22Rv1 (cell line): Measurements from ENCODE around the gene S100A16.

ENCODE experiments used
- H3K27ac ChIP-seq: fragments of 450-650 bp; 2 replicates; pipeline ENCODE4 v1.5.1; 2017
- CTCF ChIP-seq: fragments of 450-650 bp; IDR thresholded peaks from 2 replicates; pipeline ENCODE4 v1.5.1; 2017; ENCODE audit warnings: mild to moderate bottlenecking
- ZFX ChIP-seq: fragments of 450-650 bp; IDR thresholded peaks from 2 replicates; pipeline ENCODE4 v1.6.1; 2017; ENCODE audit warnings: antibody characterized with exemption, borderline replicate concordance

The S100A16 gene

GRCh38 chr1:153652805-153653500 is 40.0 kb upstream of the S100A16 start:
- no peak overlapping the region for H3K27ac ChIP-seq
- TF ChIP-seq CTCF (no peak), ZFX (no peak)

GRCh38 chr1:153651771-153652170 is 38.8 kb upstream of the S100A16 start:
- no peak for TF ChIP-seq ZFX
- TF ChIP-seq CTCF: no peak
- no peak overlapping the region for H3K27ac ChIP-seq

- TF ChIP-seq ZFX: no peak
- no peak for TF ChIP-seq CTCF
- H3K27ac ChIP-seq: no peak overlapping the region
These were observed 36.9 kb upstream of the S100A16 start for GRCh38 chr1:153649863-153650235.

GRCh38 chr1:153649137-153649862 is 36.4 kb upstream of the S100A16 start:
- no peak overlapping the region for H3K27ac ChIP-seq
- TF ChIP-seq ZFX: no peak
- TF ChIP-seq CTCF: no peak

- H3K27ac ChIP-seq: peak overlapping the region; percentile 7; the same call in 1 of the 2 replicates
- no peak for TF ChIP-seq ZFX
- 0 out of 2 replicates have a peak, but pooled peaks have one; percentile 3 for TF ChIP-seq CTCF
These were observed 35.2 kb upstream of the S100A16 start for GRCh38 chr1:153648000-153648643.

GRCh38 chr1:153647346-153647714 is 34.4 kb upstream of the S100A16 start:
- H3K27ac ChIP-seq: peak overlapping the region; percentile 22; the same call in 1 of the 2 replicates
- TF ChIP-seq CTCF: no peak
- no peak for TF ChIP-seq ZFX
